Subcutaneous abdominal adipose tissue (tissue), 5 donors: ENCODE measurements around the gene HNRNPK.

ENCODE experiments used
- H3K27ac ChIP-seq: one replicate; pipeline ENCODE4 v1.7.0; 2013; ENCODE audit warnings: low read depth, mild to moderate bottlenecking, inconsistent platforms, low read length, moderate library complexity
- H3K27me3 ChIP-seq, 5 donors: one replicate each; pipeline ENCODE4 v1.7.0; 2013; ENCODE audit warnings: low read length in 5 of 5, inconsistent platforms in 1 of 5; ENCODE audit not compliant: control insufficient read depth in 5 of 5, insufficient read depth in 4 of 5
- H3K36me3 ChIP-seq, 5 donors: one replicate each; pipeline ENCODE4 v1.7.0; 2013; ENCODE audit warnings: low read length in 5 of 5; ENCODE audit not compliant: control insufficient read depth in 5 of 5, insufficient read depth in 5 of 5
- H3K4me1 ChIP-seq, 5 donors: one replicate each; pipeline ENCODE4 v1.7.0; 2013; ENCODE audit warnings: low read length in 5 of 5, mild to moderate bottlenecking in 3 of 5, moderate library complexity in 1 of 5; ENCODE audit not compliant: control insufficient read depth in 5 of 5, insufficient read depth in 5 of 5
- H3K4me3 ChIP-seq, 5 donors: one replicate each; pipeline ENCODE4 v1.7.0; 2013; ENCODE audit warnings: low read length in 5 of 5, low read depth in 1 of 5
- H3K9ac ChIP-seq, 5 donors: one replicate each; pipeline ENCODE4 v1.7.0; 2013; ENCODE audit warnings: low read length in 5 of 5, mild to moderate bottlenecking in 4 of 5, moderate library complexity in 3 of 5
- H3K9me3 ChIP-seq, 5 donors: one replicate each; pipeline ENCODE4 v1.7.0; 2013; ENCODE audit warnings: low read length in 5 of 5; ENCODE audit not compliant: control insufficient read depth in 5 of 5
- donor health status: healthy.
- donor health status: healthy.
- donor health status: healthy.
- donor health status: healthy.
- donor health status: healthy.

The HNRNPK gene

DNA sequence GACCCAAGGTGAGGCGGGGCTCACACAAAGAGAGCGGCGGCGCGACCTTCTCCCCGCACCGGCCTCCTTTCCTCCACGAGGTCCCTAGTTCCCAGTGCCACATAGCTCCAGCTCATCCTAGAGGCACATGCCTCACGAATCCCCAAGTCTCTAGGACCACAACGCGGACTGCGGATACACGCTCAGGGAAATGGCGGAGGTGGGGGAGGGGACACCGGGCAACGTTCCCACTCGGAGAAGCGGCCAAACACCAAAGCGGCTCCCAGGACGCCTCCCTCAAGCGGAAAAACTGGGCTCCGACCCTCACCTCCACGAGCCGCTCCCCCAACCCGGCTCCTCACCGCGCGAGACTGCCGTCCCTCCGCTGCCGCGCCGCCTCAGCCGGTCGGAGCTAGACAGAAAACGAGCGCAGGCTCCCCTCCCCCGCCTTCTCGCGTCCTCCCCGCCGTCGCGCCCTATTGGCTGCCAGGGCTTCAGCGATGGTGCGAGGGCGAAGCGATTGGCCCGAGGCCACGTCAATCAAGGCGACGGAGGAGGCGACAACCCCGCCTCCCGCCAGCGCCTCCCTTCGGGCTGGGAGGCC, at the start of gene HNRNPK:
HNRNPK (minus strand) TSS at position 404 of the 583 bp plus-strand sequence. CDS start 1,963 bp downstream, outside the sequence.
- H3K27me3 ChIP-seq = no peaks in the 10 kb centered on the region
- H3K9ac ChIP-seq = peak within 1 kb of the TSS; percentile 82 to 100 (median 93)
- peak within 1 kb of the TSS; percentile 86 to 100 (median 99) for H3K4me3 ChIP-seq
- H3K36me3 ChIP-seq = peaks cover 17 to 25% (median 20%) of the 10 kb centered on the region in 5 donors
- no peaks in the 10 kb centered on the region for H3K9me3 ChIP-seq
- peak within 1 kb of the TSS; percentile 99 for H3K27ac ChIP-seq
- peaks cover 0 to 42% (median 33%) of the 10 kb centered on the region in 5 donors for H3K4me1 ChIP-seq

DNA sequence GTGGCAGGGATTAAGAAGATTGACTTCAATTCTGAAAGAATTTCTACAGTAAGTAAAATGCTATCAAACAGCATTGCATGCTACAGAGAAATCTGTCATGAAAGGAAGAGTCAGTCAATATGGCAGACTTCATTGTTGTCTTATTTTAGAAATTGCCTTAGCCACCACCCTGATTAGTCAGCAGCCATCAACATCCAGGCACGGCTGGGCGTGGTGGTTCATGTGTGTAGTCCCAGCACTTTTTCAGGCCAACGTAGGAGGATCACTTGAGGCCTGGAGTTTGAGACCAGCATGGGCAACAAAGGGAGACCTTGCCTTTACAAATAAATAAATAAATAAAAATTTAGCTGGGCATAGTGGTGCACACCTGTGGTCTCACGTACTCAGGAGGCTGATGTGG, 47.2 kb upstream of the HNRNPK start:
- H3K4me3 ChIP-seq = no peak overlapping the region
- no peak overlapping the region for H3K9ac ChIP-seq
- no peaks in the 10 kb centered on the region for H3K27me3 ChIP-seq
- no peaks in the 10 kb centered on the region for H3K9me3 ChIP-seq
- no peaks in the 10 kb centered on the region for H3K36me3 ChIP-seq
- no peaks in the 10 kb centered on the region for H3K4me1 ChIP-seq
- H3K27ac ChIP-seq = no peak overlapping the region

GRCh38 chr9:84024041-84024575, 44.1 kb upstream of the HNRNPK start:
- no peak overlapping the region for H3K9ac ChIP-seq
- H3K9me3 ChIP-seq = no peaks in the 10 kb centered on the region
- no peaks in the 10 kb centered on the region for H3K4me1 ChIP-seq
- H3K27me3 ChIP-seq = no peaks in the 10 kb centered on the region
- H3K27ac ChIP-seq = no peak overlapping the region
- H3K36me3 ChIP-seq = no peaks in the 10 kb centered on the region
- H3K4me3 ChIP-seq = no peak overlapping the region

- H3K9ac ChIP-seq = no peak overlapping the region
- H3K9me3 ChIP-seq = no peaks in the 10 kb centered on the region
- H3K4me3 ChIP-seq = no peak overlapping the region
- no peaks in the 10 kb centered on the region for H3K36me3 ChIP-seq
- no peak overlapping the region for H3K27ac ChIP-seq
- no peaks in the 10 kb centered on the region for H3K27me3 ChIP-seq
- H3K4me1 ChIP-seq = no peaks in the 10 kb centered on the region
Observed at GRCh38 chr9:84007662-84008061, 27.6 kb upstream of the HNRNPK start.

GRCh38 chr9:84003246-84003645, 23.2 kb upstream of the HNRNPK start:
- no peak overlapping the region for H3K4me3 ChIP-seq
- no peak overlapping the region for H3K9ac ChIP-seq
- H3K36me3 ChIP-seq = peaks cover 0 to 13% (median 0%) of the 10 kb centered on the region in 5 donors
- H3K9me3 ChIP-seq = no peaks in the 10 kb centered on the region
- no peak overlapping the region for H3K27ac ChIP-seq
- peaks cover 0 to 2% (median 0%) of the 10 kb centered on the region in 5 donors for H3K4me1 ChIP-seq
- no peaks in the 10 kb centered on the region for H3K27me3 ChIP-seq

DNA sequence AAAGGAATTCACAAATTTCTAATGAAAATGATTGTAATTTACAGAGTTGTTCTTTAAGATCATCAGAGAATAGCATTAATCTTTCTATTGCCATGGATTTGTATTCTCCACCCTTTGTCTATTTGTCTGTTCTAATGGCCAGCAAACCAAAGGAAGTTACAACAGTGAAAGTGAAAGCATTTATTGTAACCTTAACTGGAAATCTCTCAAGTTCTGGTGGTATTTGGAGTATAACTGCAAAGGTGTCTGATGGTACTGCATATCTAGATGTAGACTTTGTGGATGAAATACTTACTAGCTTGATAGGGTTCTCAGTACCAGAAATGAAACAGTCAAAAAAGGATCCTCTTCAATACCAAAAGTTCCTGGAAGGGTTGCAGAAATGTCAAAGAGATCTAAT, 22.3 kb upstream of the HNRNPK start:
- no peaks in the 10 kb centered on the region for H3K27me3 ChIP-seq
- no peaks in the 10 kb centered on the region for H3K9me3 ChIP-seq
- peak overlapping the region in 1 of 5 donors; percentile 7 for H3K4me3 ChIP-seq
- H3K27ac ChIP-seq = no peak overlapping the region
- H3K36me3 ChIP-seq = peaks cover 0 to 13% (median 0%) of the 10 kb centered on the region in 5 donors
- no peak overlapping the region for H3K9ac ChIP-seq
- peaks cover 0 to 2% (median 0%) of the 10 kb centered on the region in 5 donors for H3K4me1 ChIP-seq

DNA sequence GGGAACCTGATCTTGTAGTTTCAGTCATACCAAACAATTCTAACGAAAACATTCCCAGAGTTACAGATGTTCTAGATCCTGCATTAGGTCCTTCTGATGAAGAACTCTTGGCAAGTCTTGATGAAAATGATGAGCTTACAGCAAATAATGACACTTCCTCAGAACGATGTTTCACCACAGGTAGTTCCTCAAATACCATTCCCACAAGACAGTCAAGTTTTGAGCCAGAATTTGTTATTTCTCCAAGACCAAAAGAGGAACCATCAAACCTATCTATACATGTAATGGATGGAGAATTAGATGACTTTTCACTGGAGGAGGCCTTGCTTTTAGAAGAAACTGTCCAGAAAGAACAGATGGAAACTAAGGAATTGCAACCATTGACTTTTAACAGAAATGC, 21.6 kb upstream of the HNRNPK start:
- peaks cover 0 to 2% (median 0%) of the 10 kb centered on the region in 5 donors for H3K4me1 ChIP-seq
- peaks cover 0 to 13% (median 0%) of the 10 kb centered on the region in 5 donors for H3K36me3 ChIP-seq
- H3K9ac ChIP-seq = no peak overlapping the region
- H3K4me3 ChIP-seq = no peak overlapping the region
- H3K27ac ChIP-seq = no peak overlapping the region
- H3K27me3 ChIP-seq = no peaks in the 10 kb centered on the region
- H3K9me3 ChIP-seq = no peaks in the 10 kb centered on the region

- Histone ChIP-seq H3K9ac (no peak overlapping the region), H3K9me3 (no peaks in the 10 kb centered on the region), H3K27me3 (no peaks in the 10 kb centered on the region), H3K4me1 (peaks cover 0 to 2% (median 0%) of the 10 kb centered on the region in 5 donors), H3K36me3 (peaks cover 0 to 13% (median 0%) of the 10 kb centered on the region in 5 donors), H3K27ac (no peak overlapping the region), H3K4me3 (no peak overlapping the region)
Observed at GRCh38 chr9:84000186-84000585, 20.2 kb upstream of the HNRNPK start.

GRCh38 chr9:83999141-83999918, 19.3 kb upstream of the HNRNPK start:
- Histone ChIP-seq H3K9me3 (no peaks in the 10 kb centered on the region), H3K4me1 (peaks cover 0 to 2% (median 0%) of the 10 kb centered on the region in 5 donors), H3K4me3 (no peak overlapping the region), H3K36me3 (peaks cover 0 to 13% (median 0%) of the 10 kb centered on the region in 5 donors), H3K27me3 (no peaks in the 10 kb centered on the region), H3K9ac (no peak overlapping the region), H3K27ac (no peak overlapping the region)

- H3K9ac ChIP-seq = no peak overlapping the region
- no peaks in the 10 kb centered on the region for H3K4me1 ChIP-seq
- H3K9me3 ChIP-seq = no peaks in the 10 kb centered on the region
- H3K36me3 ChIP-seq = peaks cover 0 to 5% (median 0%) of the 10 kb centered on the region in 5 donors
- no peak overlapping the region for H3K27ac ChIP-seq
- H3K4me3 ChIP-seq = no peak overlapping the region
- no peaks in the 10 kb centered on the region for H3K27me3 ChIP-seq
Observed at GRCh38 chr9:83996126-83996525, 16.1 kb upstream of the HNRNPK start.
